ENCODE measurements around the gene EMILIN1. TPM values are rescaled to one million over a fixed set of nuclear protein-coding genes. Genes with fewer than 3 reads are reported as not detected.
"Not testable (repeated sequence)": the region's sequence is repeated elsewhere in the genome, so short reads cannot be mapped to it uniquely, and the experiment has no call there.

The EMILIN1 gene
- total RNA-seq, 1 experiment from 2014 or later = 0.19 TPM

- no peak overlapping the region for H3K27ac Mint-ChIP-seq (ENCODE audit: unreplicated experiment)
- DNase-seq = no peak
- no peaks in the 10 kb centered on the region for H3K4me1 Mint-ChIP-seq (ENCODE audit: low read depth, unreplicated experiment)
- H3K36me3 Mint-ChIP-seq (ENCODE audit: insufficient read depth, unreplicated experiment) = peaks cover 9% of the 10 kb centered on the region
- peaks cover 19% of the 10 kb centered on the region for H3K27me3 Mint-ChIP-seq (ENCODE audit: unreplicated experiment)
- H3K9me3 Mint-ChIP-seq (ENCODE audit: low read depth, unreplicated experiment) = no peaks in the 10 kb centered on the region
- TF ChIP-seq, protein P1, sequence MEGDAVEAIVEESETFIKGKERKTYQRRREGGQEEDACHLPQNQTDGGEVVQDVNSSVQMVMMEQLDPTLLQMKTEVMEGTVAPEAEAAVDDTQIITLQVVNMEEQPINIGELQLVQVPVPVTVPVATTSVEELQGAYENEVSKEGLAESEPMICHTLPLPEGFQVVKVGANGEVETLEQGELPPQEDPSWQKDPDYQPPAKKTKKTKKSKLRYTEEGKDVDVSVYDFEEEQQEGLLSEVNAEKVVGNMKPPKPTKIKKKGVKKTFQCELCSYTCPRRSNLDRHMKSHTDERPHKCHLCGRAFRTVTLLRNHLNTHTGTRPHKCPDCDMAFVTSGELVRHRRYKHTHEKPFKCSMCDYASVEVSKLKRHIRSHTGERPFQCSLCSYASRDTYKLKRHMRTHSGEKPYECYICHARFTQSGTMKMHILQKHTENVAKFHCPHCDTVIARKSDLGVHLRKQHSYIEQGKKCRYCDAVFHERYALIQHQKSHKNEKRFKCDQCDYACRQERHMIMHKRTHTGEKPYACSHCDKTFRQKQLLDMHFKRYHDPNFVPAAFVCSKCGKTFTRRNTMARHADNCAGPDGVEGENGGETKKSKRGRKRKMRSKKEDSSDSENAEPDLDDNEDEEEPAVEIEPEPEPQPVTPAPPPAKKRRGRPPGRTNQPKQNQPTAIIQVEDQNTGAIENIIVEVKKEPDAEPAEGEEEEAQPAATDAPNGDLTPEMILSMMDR (IDR thresholded peaks at IDR 0.05; ENCODE audit: unreplicated experiment) = no peak
- no TSS peak for BruUV-seq (replicated peaks)
- intact Hi-C loops (cut with micrococcal nuclease; ENCODE audit: unreplicated experiment) = no loop called here
- H3K4me3 Mint-ChIP-seq (ENCODE audit: low read depth, unreplicated experiment) = no peak overlapping the region
- CTCF ChIA-PET = no interaction called here
Measured at GRCh38 chr2:27115519-27115918, 37.1 kb downstream of the EMILIN1 start.

GRCh38 chr2:27117995-27118524 is 39.6 kb downstream of the EMILIN1 start:
- H3K27me3 Mint-ChIP-seq (ENCODE audit: unreplicated experiment) = peaks cover 45% of the 10 kb centered on the region
- DNase-seq = no peak
- CTCF ChIA-PET = no interaction called here

DNA sequence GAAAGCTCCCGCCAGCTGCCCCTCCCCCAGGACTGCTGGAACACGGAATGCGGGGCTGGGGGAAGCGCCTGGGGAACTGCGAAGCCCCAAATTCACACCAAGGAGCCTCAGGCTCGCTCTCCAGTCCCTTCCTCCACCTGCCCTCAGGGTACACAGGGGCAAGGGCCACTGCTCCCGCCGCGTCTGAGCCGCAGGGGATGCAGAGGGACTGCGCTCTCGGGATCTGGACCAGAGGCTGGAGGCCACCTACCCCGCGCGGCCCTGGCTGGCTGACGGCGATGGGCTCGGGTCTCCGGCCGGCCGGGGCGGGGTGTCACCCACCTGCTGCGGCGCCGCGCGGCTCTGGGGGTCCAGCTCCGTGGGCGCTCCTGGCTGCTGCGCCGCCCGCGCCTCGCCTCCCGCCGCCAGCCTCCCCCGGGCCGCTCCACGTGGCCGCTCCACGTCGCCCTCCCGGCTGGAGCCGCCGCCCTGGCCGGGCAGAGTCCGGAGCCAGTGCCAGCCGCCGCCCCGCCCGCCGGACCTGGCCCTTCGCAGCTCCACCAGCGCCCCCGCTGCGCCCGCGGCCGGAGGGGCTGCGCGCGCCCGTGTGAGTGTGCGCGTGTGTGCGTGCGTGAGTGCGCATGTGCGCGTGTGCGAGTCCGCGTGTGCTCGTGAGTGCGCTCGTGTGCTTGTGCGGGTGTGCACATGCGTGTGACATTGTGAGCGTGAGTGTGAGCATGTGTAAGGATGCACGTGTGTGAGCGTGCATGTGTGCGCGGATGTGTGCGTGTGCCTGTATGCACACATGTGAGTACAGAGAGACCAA is 40.3 kb downstream of the EMILIN1 start, which contains the start of gene CGREF1:
TSS of gene CGREF1 (minus strand) at position 604 of the 805 bp plus-strand sequence. CDS start 14,762 bp downstream, outside the sequence.
- DNase-seq = peak; percentile 31
- CTCF ChIA-PET = no interaction called here
- H3K4me1 Mint-ChIP-seq (ENCODE audit: low read depth, unreplicated experiment) = no peaks in the 10 kb centered on the region
- TF ChIP-seq, protein P1 (IDR thresholded peaks at IDR 0.05; ENCODE audit: unreplicated experiment) = no peak
- no TSS peak for BruUV-seq (replicated peaks)
- no peaks in the 10 kb centered on the region for H3K9me3 Mint-ChIP-seq (ENCODE audit: low read depth, unreplicated experiment)
- H3K36me3 Mint-ChIP-seq (ENCODE audit: insufficient read depth, unreplicated experiment) = peaks cover 19% of the 10 kb centered on the region
- no peak within 1 kb of the TSS for H3K27ac Mint-ChIP-seq (ENCODE audit: unreplicated experiment)
- peak within 1 kb of the TSS; percentile 73 for H3K4me3 Mint-ChIP-seq (ENCODE audit: low read depth, unreplicated experiment)
- intact Hi-C loops (cut with micrococcal nuclease; ENCODE audit: unreplicated experiment) = no loop called here
- H3K27me3 Mint-ChIP-seq (ENCODE audit: unreplicated experiment) = peaks cover 50% of the 10 kb centered on the region

More at GRCh38 chr2:27117995-27118524, 39.6 kb downstream of the EMILIN1 start:
- Mint-ChIP-seq H3K4me3 (ENCODE audit: low read depth, unreplicated experiment) (peak overlapping the region; percentile 73), H3K9me3 (ENCODE audit: low read depth, unreplicated experiment) (no peaks in the 10 kb centered on the region), H3K4me1 (ENCODE audit: low read depth, unreplicated experiment) (no peaks in the 10 kb centered on the region), H3K36me3 (ENCODE audit: insufficient read depth, unreplicated experiment) (peaks cover 12% of the 10 kb centered on the region), H3K27ac (ENCODE audit: unreplicated experiment) (no peak overlapping the region)
- TF ChIP-seq, protein P1 (IDR thresholded peaks at IDR 0.05; ENCODE audit: unreplicated experiment) = no peak
- BruUV-seq (replicated peaks) = no TSS peak
- intact Hi-C loops (cut with micrococcal nuclease; ENCODE audit: unreplicated experiment) = no loop called here

DNA sequence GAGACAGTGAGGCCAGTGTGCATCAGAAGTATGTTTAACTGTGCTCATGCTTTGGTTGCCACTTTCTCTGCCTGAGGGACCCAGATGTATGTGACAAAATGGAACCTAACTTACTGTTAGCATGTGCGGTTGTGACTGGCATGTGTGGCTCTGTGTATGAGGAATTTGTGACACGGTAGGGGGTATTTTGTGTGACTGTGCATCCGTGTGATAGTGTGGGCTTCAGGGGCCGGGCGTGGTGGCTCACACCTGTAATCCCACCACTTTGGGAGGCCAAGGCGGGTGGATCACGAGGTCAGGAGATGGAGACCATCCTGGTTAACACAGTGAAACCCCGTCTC is 40.9 kb downstream of the EMILIN1 start:
- H3K27ac Mint-ChIP-seq (ENCODE audit: unreplicated experiment); BruUV-seq (replicated peaks); CTCF ChIA-PET; H3K4me1 Mint-ChIP-seq (ENCODE audit: low read depth, unreplicated experiment); intact Hi-C loops (cut with micrococcal nuclease; ENCODE audit: unreplicated experiment); DNase-seq; H3K9me3 Mint-ChIP-seq (ENCODE audit: low read depth, unreplicated experiment): not testable (repeated sequence)
- Mint-ChIP-seq H3K36me3 (ENCODE audit: insufficient read depth, unreplicated experiment) (peaks cover 24% of the 10 kb centered on the region), H3K4me3 (ENCODE audit: low read depth, unreplicated experiment) (peak overlapping the region; percentile 73), H3K27me3 (ENCODE audit: unreplicated experiment) (peaks cover 50% of the 10 kb centered on the region)

DNA sequence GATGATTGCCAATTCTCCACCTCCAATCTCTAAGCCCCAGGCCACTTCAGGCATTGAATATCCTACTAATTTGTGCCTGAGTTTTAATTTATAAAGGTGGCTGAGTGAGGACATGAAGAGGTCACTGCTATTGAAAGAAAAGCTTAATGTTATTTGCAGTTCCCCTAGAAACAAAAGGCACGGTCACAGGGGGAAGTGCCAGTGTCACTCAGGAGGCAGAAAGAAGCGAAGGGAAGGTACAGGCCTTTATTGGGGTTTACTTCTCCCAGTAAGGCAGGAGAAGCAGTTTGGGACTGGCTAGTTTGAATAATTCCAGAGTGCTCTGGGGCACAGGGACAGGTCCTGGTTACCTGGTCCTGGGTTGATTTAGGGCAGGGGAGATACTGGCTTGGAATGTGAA is 43.5 kb downstream of the EMILIN1 start:
- Mint-ChIP-seq H3K4me1 (ENCODE audit: low read depth, unreplicated experiment) (peaks cover 8% of the 10 kb centered on the region), H3K27ac (ENCODE audit: unreplicated experiment) (no peak overlapping the region), H3K27me3 (ENCODE audit: unreplicated experiment) (peaks cover 50% of the 10 kb centered on the region), H3K36me3 (ENCODE audit: insufficient read depth, unreplicated experiment) (peaks cover 22% of the 10 kb centered on the region), H3K4me3 (ENCODE audit: low read depth, unreplicated experiment) (no peak overlapping the region), H3K9me3 (ENCODE audit: low read depth, unreplicated experiment) (no peaks in the 10 kb centered on the region)
- no peak for DNase-seq
- CTCF ChIA-PET = no interaction called here
- no TSS peak for BruUV-seq (replicated peaks)
- intact Hi-C loops (cut with micrococcal nuclease; ENCODE audit: unreplicated experiment) = no loop called here
- TF ChIP-seq, protein P1 (IDR thresholded peaks at IDR 0.05; ENCODE audit: unreplicated experiment) = no peak
